Measurements from ENCODE around the gene SAPCD1.

Gene SAPCD1

DNA sequence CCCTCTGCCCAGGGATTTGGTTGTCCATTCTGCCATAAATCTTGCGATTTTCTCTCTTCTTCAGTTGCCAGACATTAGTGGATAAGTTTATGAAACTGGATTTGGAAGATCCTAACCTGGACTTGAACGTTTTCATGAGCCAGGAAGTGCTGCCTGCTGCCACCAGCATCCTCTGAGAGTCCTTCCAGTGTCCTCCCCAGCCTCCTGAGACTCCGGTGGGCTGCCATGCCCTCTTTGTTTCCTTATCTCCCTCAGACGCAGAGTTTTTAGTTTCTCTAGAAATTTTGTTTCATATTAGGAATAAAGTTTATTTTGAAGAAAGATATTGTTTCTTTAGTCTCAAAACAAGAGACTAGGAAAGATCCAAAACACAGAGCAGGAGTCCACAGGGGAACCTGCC is at the start of gene SAPCD1:
Gene SAPCD1 (plus strand): TSS at position 301 of the 400 bp plus-strand sequence. CDS start 399 bp downstream, outside the sequence.
- no peak for DNase-seq (ENCODE audit: low read depth)

DNA sequence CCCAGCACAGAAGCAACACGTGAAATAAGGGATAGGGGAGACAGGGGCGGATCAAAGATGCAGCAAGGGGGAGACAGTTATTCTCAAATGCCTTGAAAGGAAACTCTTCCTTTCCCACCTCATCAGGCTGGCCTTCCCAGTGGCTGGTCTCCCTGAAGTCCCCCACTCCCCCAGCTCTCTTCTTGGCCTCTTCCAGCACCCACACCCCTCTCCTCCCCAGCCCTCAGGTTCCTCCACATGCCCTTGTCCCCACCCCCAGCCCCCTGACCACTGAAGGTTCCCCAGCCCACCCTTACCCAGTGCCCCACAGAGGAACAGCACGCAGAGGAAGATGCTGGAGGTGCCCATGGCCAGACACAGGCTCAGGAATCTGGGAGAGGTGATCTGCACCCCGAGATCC is 49.0 kb upstream of the SAPCD1 start:
- DNase-seq (ENCODE audit: low read depth), result no peak

DNA sequence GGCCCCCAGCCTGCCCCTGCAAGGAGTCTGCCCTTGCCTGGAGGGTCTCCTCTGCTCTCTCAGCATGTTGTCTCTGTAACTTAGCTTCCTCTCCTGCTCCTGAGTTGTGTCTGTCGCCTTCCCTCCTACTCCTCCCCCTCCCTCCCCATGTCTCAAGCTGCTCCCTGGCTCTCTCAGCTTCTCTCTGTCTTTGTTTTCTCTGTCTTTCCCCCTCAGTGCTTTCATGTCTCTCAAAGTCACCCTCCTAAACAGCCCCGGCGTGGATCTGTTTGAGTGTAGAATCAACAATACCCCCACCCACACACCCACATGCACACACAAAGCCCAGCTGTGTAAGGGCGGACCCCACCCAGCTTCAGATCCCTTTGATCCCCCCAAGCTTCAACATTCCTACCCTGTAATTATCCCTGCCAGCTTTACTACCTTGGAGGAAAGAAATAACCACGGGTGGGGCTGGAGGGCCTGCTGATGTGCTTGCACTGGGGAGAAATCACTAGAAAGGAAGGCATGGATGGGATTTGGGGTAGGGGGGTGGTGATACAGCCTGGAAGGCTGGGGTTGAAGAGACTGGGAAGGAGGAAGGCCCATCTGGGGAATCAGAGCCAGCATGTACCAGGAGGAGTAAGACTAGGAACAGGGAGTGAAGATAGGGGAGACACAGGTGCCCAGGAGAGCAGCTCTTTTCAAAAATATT is 48.3 kb upstream of the SAPCD1 start:
- no peak for DNase-seq (ENCODE audit: low read depth)

DNA sequence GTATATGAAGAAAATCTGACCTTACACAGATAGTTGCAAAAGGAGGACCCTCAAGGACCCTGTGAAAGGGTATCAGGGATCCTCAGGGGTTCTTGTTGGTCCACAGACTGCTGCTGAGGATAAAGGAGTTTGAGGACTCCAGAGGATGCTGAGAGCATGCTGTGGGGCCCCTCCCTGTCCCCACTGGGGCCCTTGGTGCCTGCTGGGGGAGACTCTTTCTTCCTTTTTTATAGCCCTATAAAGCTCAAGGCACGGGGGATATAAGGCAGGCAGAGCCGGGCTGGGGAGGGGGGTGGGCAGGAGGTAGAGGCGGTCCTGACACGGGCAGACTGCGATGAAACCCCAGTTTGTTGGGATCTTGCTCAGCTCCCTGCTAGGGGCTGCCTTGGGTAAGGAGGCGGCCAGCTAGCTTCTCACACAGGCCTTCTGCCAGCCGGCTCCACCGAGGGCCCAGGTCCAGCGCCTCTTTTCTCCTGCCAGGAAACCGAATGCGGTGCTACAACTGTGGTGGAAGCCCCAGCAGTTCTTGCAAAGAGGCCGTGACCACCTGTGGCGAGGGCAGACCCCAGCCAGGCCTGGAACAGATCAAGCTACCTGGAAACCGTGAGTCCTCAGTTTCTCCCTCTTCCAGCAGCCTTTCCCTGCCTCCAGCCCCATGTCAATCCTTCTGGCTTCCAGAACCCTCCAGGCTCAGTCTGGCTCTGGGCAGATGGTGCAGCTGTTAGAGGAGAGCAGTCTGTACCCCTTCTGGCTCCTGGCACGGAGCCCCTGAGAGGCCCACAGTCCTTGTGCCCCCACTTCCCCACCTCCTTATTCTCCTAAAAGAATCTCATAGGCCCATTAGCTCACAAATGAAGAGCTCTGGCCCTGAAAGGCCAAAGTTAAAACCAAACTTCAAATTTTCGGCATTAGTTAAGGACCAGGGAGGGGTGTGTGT is 47.2 kb upstream of the SAPCD1 start, which contains the start of gene LY6G6D:
Gene LY6G6D (plus strand): TSS at position 327 of the 937 bp plus-strand sequence. CDS start 8 bp downstream, at position 335.
- DNase-seq (ENCODE audit: low read depth), result no peak

DNA sequence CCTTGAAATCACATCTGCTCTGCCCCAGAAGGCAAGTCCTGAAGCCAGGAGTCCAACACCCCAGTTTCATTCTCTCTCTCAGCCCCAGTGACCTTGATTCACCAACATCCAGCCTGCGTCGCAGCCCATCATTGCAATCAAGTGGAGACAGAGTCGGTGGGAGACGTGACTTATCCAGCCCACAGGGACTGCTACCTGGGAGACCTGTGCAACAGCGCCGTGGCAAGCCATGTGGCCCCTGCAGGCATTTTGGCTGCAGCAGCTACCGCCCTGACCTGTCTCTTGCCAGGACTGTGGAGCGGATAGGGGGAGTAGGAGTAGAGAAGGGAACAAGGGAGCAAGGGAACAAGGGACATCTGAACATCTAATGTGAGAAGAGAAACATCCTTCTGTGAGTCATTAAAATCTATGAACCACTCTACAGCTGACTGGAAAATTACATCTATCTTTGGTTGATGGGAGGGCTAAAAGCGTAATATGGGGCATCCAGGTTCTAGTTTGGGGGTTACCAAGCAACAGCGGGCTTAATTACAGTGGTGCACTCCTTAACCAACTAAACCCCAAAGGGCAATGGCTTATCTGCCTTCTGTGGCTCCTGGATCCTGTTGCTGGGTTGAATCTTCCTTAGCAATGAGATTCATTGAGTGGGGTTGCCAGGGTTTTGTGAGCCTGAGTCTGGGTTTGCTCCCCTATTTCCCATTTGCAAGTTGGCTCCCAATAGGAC is 44.8 kb upstream of the SAPCD1 start:
- DNase-seq (ENCODE audit: low read depth), result no peak

DNA sequence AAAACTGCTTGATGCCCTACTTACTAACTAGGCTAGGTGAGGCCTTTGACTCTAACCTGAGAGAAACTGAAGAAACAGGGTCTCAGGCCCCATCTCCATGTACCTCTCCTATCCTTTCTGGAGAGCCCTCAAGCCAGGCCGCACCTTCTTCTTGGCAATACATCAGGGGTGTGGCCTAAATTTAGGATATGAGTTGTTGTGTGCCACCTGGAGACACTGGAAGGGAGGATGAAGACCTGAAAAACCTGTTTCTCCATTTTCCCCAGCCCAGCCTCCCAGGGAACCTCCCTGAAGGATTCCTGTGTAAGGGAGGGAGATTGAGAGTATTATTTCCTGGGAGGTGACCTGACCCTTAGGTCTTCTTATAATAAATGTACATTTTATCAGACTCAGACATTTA is 44.2 kb upstream of the SAPCD1 start:
- DNase-seq (ENCODE audit: low read depth), result no peak

DNA sequence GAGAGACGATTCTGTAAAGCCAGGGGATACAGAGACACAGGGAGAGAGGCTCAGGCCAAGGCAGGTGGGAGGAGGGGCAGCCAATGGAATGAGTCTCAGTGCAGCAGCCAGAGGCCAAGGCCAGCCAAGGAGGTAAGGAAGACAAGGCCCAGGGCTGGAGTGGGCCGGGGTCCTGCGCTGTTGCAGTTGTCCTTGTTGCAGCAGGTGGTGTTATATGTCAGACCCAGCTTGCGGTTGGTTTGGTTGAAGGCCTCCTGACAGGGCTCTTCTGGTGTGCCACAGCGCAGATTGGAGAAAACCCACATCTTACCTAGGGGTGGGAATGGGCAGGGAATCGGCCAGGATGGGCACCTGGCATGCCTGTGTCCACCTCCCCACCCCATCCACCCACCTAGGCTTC is 43.5 kb upstream of the SAPCD1 start:
- DNase-seq (ENCODE audit: low read depth), result no peak

DNA sequence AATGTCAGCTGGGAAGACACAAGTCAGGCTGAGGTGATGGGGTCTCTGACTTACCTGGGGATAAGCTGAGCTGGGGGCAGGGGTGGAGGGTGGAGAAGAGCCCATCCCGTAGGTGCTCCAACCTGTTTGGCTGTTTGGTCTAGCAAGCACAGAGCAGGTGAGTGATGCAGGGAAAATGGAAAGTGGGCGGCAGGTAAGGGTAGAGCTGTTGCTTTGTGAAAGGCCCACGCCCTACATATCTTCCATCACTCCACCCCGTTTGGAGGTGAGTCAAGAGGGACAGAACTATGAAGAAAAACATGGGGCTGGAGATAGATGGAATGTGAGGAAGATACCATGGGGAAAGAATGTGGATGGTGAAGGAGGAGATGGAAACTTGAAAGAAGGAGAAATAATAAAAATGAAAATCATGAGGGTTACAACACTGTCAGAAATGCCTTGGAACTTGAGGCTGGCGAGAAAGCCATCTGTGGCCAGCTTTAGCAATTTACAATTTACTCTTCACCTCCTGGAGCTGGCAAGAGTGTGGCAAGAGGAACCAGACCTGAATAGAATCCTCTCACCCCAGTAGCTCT is 42.2 kb upstream of the SAPCD1 start:
- no peak for DNase-seq (ENCODE audit: low read depth)

DNA sequence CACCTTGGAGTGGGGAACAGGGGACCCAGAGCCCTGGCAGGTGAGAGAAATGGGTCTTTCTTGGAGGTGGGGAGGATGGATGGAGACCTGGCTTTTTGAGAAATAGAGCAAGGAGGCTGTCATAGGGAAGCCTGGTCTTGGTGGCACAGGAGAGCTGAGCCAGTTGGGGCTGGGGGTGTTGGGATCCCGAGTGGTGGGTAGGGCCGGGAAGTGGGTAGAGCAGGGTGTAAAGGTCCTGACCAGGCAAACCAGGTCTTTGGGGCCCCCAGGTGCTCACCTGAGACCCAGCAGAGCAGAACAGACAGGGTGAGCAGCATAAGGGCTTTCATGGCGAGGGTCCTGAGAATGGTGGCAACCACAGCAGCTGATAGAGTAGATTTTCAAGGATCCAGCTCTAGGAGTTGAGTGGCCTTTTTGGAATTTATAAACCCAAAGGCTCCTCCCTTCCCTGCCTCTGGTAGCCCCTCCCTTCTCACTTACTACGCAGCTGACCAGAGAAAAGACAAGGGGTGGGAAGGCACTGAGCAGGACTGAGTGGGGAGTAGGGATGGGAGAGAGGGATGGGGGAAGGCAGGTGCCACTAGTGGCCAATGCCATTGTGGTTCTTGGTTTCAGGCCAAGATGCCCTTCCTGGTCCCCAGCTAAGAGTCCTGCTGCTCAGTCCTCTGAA is 41.0 kb upstream of the SAPCD1 start, which contains the start of gene LY6G6C:
Gene LY6G6C (minus strand): TSS at position 396 of the 670 bp plus-strand sequence. CDS start 67 bp downstream, at position 329.
- no peak for DNase-seq (ENCODE audit: low read depth)

DNA sequence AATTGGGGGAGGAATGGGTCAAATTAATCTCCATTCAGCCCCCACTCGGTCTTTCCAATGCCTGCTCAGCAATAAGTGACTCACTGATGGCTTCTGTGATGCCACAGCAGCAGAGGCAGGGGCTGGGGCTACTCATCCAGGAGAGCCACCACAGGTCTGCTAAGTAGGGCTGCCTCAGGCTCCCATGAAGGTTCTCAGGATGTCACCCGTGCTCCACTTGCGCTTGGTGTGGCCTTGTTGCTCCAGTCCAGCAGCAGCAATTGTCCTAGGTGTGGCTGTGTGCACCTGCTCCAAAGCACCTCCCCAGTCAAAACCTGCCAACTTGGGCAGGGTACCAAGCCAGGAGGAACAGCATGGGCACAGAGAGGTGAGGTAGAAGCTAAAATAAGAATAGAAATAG is 40.3 kb upstream of the SAPCD1 start:
- DNase-seq (ENCODE audit: low read depth), result no peak

DNA sequence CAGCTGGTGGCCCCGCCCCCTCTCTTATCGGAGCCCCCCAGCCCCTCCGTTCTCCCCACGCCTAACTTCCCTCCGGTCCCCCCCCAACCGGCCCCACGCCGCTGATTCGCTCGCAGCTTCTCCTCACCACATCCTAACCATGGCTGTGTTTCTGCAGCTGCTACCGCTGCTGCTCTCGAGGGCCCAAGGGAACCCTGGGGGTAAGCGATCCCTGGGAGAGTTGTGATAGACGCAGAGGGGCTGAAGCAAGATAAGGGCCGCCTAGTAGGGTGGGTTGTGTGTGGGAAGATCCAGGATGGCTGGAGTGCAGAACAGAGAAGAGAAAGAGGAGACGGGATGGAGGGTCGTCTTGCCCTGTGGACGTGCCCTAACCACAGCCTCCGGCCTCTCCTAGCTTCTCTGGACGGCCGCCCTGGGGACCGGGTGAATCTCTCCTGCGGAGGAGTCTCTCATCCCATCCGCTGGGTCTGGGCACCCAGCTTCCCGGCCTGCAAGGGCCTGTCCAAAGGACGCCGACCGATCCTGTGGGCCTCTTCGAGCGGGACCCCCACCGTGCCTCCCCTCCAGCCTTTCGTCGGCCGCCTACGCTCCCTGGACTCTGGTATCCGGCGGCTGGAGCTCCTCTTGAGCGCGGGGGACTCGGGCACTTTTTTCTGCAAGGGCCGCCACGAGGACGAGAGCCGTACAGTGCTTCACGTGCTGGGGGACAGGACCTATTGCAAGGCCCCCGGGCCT is 39.0 kb upstream of the SAPCD1 start, which contains the start of gene MPIG6B:
Gene MPIG6B (plus strand): TSS at position 129 of the 735 bp plus-strand sequence. CDS start 11 bp downstream, at position 140.
- no peak for DNase-seq (ENCODE audit: low read depth)

DNA sequence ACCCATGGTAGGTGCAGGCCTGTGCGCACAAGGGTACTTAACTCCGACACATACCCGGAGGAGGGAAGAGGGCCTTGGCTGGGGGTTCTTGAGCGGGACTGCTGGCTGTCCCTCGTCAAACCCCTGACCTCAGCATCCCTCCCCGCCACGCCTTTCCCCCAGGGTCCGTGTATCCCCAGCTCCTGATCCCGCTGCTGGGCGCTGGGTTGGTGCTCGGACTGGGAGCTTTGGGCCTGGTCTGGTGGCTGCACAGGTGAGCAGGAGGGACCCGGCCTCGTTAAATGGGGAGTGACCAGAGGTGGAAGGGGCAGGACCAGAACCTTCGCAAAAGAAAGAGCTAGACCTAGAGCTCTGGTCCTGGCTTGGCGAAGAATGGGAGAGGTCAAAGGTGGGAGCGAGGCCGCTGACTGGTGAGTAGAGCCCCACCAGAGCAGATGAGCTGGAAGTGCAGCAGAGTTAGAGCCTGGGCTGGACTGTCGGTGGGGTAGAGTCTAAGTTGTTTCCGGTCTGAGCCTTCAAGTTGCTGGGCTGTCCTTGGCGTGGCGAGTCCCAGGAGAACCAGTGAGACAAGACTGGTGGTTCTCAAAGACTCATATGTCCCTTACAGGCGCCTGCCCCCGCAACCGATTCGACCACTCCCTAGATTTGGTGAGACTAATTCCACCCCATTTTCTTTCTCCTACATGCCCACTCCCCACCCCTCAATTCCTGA is 38.3 kb upstream of the SAPCD1 start:
- no peak for DNase-seq (ENCODE audit: low read depth)

DNA sequence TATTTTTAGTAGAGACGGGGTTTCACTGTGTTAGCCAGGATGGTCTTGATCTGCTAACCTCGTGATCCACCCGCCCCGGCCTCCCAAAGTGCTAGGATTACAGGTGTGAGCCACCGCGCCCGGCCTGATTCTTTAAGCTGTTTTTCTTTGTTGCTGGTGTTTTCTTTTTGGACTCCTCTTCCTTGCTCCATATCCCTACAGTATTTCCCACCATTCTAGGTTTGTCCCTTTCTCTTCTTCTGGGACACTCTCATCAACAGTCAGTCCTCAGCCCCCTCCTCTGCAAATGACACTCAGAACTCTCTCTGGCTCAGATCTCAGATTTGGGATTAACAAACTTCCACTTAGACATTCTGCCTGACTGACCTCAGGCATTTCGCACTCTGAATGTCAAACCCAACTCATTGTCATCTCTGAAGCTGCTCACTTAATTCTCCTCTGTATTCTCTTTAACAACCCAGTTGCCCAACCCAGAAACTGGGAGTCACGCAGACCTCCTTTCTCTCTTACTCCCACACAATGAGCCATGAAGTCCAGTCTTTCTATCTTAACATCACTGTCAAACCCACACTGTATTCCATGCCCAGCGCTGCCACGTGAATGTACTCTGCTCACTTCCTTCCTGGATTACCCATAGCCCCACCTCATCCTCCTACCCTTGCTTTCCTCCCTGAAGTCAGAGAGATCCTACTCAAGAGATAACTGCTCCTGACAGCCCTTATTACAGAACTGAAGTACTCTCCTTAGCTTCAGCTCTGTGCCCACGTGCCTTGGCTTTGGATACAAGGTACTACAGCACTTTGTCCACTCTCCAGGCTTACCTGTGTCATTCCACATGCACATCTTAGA is 36.7 kb upstream of the SAPCD1 start:
- no peak for DNase-seq (ENCODE audit: low read depth)

DNA sequence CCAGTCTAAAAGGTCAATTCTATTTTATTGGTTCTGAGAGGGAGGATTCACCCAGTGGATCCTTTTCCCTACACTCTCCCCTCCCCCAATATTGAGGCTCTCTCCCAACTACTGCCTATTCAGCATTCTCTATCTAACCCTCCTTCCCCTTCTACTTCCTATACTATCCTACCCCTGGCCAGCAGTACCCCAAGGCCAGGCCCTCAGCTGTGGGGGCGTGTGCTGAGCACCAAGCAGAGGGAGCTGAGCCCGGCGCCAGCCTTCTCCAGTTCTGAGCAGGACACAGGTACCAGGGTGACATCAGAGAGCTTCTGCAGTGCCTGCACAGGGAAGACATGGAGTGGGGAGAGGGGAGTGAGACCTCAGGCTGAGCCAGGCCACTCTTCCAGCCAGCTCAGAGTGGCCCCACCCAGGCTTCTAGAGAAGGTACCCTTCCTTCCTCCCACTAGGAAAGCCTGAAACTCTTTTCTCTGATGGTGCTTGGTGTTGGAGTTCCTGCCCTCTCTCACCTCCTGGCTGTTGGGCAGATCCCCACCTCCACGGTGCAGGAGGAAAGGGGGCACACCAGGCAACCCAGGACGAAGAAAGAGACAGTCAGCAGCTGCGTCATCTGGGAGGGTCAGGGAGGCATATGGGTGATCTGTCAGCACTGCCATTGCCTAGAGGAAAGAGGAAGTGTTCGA is 35.3 kb upstream of the SAPCD1 start:
- no peak for DNase-seq (ENCODE audit: low read depth)

DNA sequence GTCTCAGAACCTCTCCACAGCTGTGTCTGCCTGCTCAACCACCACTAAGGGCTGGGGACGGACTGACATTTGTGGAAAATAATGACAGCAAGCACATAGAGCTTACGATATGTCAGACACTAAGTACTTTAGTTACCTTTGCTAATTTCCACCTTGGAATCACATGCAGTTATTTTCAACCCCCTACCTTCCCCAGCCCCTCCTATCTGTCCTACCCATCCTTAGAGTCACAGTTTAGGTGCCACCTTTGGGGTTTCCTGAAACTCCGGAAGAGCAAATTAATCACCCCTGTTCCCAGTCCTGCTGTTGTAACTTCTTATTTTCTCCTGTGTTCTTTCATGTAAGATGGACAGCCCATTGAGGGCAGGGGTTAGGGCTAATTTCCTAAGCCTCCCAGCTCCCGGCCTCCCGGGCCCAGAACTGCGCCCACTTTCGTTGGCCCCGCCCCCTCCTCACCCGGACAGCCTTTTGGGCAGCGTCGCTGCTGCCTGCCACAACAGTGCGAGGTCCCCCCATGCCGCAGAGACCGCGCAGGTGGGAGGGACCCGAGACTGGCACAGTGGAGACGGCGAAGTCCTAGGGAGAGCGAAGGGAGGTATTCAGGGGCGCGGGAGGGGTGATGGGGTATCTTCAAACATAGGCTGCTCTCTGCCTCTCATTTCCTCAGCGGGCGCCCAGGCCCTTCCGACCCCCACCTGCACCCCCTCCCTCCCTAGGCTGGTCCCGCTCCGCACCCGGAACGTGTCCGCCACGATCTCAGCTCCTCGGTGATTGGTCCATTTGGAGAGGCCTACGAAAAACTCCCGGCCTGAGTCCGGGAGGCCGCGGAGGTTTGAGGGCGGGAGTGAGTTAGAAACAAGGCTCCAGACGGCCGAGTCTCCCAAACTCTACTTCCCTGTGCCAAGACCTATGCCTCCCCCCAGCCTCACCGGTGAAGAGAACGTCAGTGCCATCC is 34.5 kb upstream of the SAPCD1 start:
- no peak for DNase-seq (ENCODE audit: low read depth)

DNA sequence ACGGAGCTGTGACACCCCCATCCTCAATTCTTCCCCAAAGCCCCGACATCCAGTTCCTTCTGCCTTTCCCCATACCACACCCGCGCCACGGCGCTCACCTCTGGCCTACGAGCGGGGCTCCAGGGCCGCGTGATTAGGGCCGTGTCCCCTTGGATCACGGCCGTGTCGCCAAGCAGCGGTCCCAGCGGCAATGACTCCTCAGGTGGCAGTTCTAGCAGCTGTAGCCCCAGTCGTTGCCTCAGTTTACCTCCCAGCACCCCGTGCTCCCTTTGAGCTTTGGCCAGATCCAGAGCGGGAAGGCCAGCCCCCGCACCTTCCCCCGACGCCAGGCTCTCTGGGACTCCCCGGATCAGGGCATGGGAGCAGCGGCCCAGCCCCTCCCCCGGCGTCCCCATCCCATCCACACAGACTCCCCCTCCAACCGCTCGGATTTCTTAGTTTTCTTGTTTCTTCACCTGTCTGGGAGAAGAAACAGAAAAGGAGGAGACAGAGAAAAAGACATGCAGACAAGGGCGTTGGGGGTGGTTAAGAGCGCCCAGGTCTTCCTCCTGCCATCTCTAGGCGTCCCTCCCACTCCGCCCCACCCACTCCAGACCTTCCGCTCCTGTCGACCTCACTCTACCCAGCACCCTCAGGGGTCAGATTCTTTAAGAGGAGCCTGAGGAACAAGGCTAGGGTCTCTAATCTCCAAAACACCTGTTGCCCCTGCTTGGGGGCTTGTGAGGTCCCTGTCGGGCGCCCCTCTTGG is 33.5 kb upstream of the SAPCD1 start, which contains the start of gene DDAH2:
Gene DDAH2 (minus strand): TSS at position 533 of the 748 bp plus-strand sequence. CDS start 138 bp downstream, at position 395.
- no peak for DNase-seq (ENCODE audit: low read depth)

All from activated T-cell treated with anti-CD3 and anti-CD28 coated beads for 24 hours (primary cell).